Dermis blood vessel endothelial cell (primary cell): ENCODE data around the gene DNAH11. TPM values are rescaled to one million over a fixed set of nuclear protein-coding genes. Genes with fewer than 3 reads are reported as not detected.
"Not testable (repeated sequence)": the region's sequence is repeated elsewhere in the genome, so short reads cannot be mapped to it uniquely, and the experiment has no call there.

Experiments
- DNase-seq: peaks from one replicate; pipeline ENCODE4 v3.0.0; 2010
- total RNA-seq: library from RNA; depleted of rRNA; stranded (reverse); fragments of >200 nt; gene quantifications from 2 replicates; pipeline ENCODE4 v1.2.3, GENCODE V29; 2014

Gene DNAH11
- total RNA-seq, 1 donor from 2014 or later: 0.34 TPM

- peak; percentile 31 for DNase-seq
These were observed 75.9 kb downstream of the DNAH11 start for GRCh38 chr7:21618706-21619105.

GRCh38 chr7:21620054-21620453 lies 77.2 kb downstream of the DNAH11 start:
- DNase-seq: no peak

GRCh38 chr7:21624320-21624719 lies 81.5 kb downstream of the DNAH11 start:
- DNase-seq: no peak

GRCh38 chr7:21636694-21637093 lies 93.9 kb downstream of the DNAH11 start:
- DNase-seq: no peak

GRCh38 chr7:21639206-21639868 lies 96.5 kb downstream of the DNAH11 start:
- DNase-seq: no peak

GRCh38 chr7:21640105-21640504 lies 97.3 kb downstream of the DNAH11 start:
- no peak for DNase-seq

GRCh38 chr7:21641546-21641945 lies 98.7 kb downstream of the DNAH11 start:
- no peak for DNase-seq

GRCh38 chr7:21642422-21642821 lies 99.6 kb downstream of the DNAH11 start:
- no peak for DNase-seq

GRCh38 chr7:21651697-21652096 lies 108.9 kb downstream of the DNAH11 start:
- DNase-seq: no peak

GRCh38 chr7:21653623-21654022 lies 110.8 kb downstream of the DNAH11 start:
- DNase-seq: no peak

GRCh38 chr7:21656081-21656480 lies 113.2 kb downstream of the DNAH11 start:
- DNase-seq: no peak

- DNase-seq: no peak
These were observed 114.0 kb downstream of the DNAH11 start for GRCh38 chr7:21656796-21657195.

- DNase-seq: no peak
These were observed 127.7 kb downstream of the DNAH11 start for GRCh38 chr7:21670496-21670895.

GRCh38 chr7:21671859-21672258 lies 129.0 kb downstream of the DNAH11 start:
- DNase-seq: no peak

- no peak for DNase-seq
These were observed 132.4 kb downstream of the DNAH11 start for GRCh38 chr7:21675255-21675654.

GRCh38 chr7:21690705-21691104 lies 147.9 kb downstream of the DNAH11 start:
- DNase-seq: peak; percentile 3

- not testable (repeated sequence) for DNase-seq
These were observed 148.3 kb downstream of the DNAH11 start for GRCh38 chr7:21691146-21691545.

GRCh38 chr7:21700587-21700986 lies 157.7 kb downstream of the DNAH11 start:
- DNase-seq: not testable (repeated sequence)

- DNase-seq: no peak
These were observed 159.5 kb downstream of the DNAH11 start for GRCh38 chr7:21702303-21702702.

GRCh38 chr7:21704359-21704758 lies 161.5 kb downstream of the DNAH11 start:
- DNase-seq: no peak

- DNase-seq: no peak
These were observed 163.3 kb downstream of the DNAH11 start for GRCh38 chr7:21706131-21706530.

GRCh38 chr7:21707566-21707965 lies 164.7 kb downstream of the DNAH11 start:
- no peak for DNase-seq

- DNase-seq: no peak
These were observed 165.3 kb downstream of the DNAH11 start for GRCh38 chr7:21708096-21708495.

GRCh38 chr7:21717323-21717722 lies 174.5 kb downstream of the DNAH11 start:
- DNase-seq: no peak

GRCh38 chr7:21718391-21718790 lies 175.6 kb downstream of the DNAH11 start:
- no peak for DNase-seq
